Prostate gland (tissue), 2 donors: Measurements from ENCODE around the gene TMOD3.

Source experiments
- CTCF ChIP-seq, 4 experiments: fragments of 200-600 bp in 2 of 4; fragments of 450-650 bp in 2 of 4; sonication (generic) in 2 of 4; IDR thresholded peaks; 1 replicate in 3 of 4; 2 replicates in 1 of 4; pipeline ENCODE4 v1.5.1; 2016 to 2019; ENCODE audit warnings: antibody characterized with exemption in 4 of 4, mild to moderate bottlenecking in 2 of 4, moderate library complexity in 2 of 4
- POLR2AphosphoS5 ChIP-seq: sonication (generic); formaldehyde crosslinking; IDR thresholded peaks from one replicate; pipeline ENCODE4 v1.6.1; 2017; ENCODE audit warnings: antibody characterized with exemption

DNA sequence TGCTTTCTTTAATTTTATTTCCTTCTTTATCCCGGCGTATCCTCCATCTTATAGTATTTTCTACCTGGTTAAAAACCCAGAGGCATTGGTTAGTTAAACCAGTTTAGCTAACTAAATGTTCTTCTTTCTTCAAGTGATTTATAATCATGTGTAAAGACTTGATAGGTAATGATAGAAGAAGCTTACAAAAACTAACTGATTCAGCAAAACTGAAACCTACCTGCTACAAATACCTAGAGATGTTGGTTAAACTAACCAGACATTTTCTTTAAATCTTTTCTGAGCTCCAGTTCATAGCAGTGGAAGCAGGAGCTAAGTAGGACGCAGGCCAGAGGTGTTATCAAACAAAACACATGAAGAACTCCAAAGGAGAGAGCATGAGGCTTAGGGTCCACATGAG is 97.4 kb downstream of the TMOD3 start:
- TF ChIP-seq CTCF (IDR thresholded peaks at IDR 0.05) = no peak
- no peak for TF ChIP-seq POLR2AphosphoS5
